ENCODE measurements around the gene TNRC18. TPM values are rescaled to one million over a fixed set of nuclear protein-coding genes. Genes with fewer than 3 reads are reported as not detected.
"Not testable (repeated sequence)": the region's sequence is repeated elsewhere in the genome, so short reads cannot be mapped to it uniquely, and the experiment has no call there.

The TNRC18 gene
- total RNA-seq, 1 experiment from 2014 or later = 121 TPM

DNA sequence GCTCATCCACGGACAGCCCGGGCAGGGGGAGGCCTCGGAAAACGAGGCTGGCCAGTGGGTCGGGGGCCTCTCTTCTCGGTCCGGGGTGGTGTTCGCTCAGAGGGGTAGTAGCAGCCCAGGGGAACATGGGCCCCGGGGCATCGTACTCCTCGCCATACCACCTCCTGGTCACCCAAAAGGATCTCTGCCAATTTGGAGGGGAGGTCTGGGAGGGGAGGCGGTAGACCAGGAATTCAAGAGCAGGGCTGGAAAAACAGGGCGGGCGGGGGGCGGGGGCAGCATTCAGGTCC is 73.5 kb downstream of the TNRC18 start:
- no peak for DNase-seq (ENCODE audit: low spot score)

DNA sequence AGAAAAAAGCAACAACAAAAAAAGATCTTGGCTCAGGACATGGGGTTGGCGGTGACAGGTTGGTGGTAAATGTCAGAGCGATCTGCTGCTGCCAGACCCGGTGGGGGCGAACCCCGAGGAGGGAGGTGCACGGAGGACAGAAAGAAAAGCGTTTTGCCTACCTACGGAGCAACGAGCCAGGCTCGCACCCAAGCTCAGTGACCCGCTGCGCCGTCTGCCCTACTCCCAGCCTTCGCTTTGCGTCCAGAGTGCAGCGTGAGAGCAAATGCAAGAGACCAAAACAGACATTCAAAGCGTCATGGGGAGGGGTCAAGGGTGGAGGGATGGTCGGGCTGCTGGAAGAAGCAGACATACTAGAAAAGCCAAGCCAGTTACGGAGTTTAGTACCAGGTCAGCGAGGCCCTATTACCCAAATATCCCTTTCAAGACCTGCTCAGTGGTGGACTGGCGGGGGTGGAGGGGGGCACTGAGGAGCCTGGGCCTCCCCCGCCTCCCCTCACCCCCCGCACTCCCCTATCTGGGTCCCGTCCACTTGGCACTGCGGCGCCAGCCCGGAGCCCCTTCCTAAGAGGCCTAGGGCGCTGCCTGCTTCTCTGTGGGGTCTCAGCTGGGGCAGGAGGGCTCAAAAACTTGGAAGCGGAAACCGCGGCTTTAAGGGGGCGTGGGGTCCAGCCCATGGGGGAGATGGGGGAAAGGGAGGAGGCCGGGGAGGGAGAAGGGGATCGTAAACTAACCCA is 74.0 kb downstream of the TNRC18 start:
- no peak for DNase-seq (ENCODE audit: low spot score)

DNA sequence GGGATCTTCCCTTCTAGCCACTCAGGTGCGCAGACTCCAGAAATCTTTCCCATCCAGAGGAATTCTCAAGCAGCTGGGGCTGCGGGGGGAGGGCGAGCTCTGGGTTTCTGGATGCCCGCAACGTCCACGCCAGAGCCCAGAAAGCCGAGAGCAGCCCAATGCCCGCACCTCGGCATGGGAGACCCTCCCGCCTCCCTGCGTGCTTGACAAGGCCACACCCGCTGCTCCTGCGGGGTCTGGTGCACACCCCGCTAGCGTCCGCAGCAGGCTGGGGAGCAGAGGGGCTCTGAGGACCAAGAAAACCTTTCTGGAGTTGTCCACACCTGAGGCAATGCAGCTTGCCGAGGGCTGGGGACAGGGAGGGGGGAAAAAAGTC is 74.6 kb downstream of the TNRC18 start:
- no peak for DNase-seq (ENCODE audit: low spot score)

DNA sequence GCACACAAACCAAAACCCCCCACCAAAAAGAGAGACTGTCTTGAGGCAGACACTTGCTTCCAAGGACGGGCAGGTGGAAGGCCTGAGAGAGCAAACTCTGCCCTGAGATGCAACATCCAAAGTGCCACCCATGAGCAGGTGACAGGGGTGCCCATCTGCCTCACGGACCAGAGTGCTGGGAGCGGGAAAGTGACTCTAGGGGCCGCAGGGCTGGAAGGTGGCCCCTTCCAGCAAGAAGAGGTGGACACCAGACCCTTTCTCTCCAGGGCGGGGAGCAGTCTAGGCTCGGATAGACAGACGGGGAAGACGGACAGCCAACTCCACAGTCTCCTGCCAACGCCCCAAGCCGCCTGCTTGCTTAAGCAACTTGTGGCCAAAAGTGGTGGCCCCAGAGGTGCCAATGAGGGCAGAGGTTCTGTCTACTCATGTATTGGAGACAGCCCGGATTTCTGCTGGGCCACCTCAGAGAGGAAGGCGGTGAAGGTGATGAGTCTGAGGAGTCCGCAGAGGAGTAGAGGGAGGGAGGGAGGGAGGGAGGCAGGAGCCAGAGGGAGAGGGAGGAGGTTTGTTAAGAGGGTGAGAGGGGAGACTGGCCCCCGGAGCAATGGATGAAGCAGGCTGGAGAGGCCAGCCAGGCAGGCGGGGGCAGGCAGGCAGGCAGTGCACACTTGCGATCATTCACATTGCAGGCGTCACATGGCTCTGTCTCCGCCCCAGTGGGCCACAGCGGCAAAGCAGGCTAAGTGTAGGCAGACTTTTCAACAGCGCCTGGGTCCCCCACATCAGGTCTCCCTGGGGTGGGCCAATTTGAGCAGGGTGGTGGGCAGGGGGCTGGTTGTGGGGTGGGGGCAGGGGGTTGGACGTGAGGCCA is 75.3 kb downstream of the TNRC18 start:
- DNase-seq (ENCODE audit: low spot score) = no peak

DNA sequence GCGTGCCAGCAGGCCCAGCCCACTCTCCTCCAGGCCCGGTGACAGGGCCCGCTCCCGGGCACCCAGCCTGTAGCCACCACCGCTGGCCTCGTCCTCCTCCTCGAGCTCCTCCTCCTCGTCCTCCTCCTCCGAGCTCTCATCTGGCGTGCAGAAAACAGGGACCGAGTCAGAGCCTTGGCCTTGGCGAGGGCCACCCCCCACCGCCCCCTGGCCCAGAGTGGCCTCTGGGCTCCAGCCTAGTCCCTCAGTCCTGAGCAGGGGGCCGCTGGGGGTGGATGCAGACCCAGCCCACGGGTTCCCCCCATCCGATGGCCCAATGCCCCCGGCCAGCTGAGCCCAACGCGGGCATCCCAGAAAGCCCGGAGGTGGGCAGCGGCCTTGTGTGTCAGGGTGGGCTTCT is 78.0 kb downstream of the TNRC18 start:
- no peak for DNase-seq (ENCODE audit: low spot score)

DNA sequence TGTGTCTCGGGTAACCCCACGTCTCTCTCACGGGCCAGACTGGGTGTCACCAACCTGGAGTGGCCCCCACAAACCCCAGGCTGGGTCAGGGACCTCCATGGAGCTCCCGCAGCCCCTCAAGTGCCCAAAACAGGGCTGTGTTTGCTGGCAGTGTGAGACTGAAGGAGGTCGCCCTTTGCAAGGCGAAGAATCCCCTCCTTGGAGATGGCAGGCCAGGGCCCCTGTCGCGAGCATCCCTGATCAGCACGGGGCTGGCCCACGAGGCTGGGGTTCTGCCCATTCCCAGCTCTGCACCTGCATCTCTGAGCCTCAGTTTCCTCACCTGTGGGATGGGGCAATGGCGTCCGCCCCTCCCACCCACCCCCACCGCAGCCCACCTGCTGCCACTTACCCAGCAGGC is 78.5 kb downstream of the TNRC18 start:
- DNase-seq (ENCODE audit: low spot score) = no peak

DNA sequence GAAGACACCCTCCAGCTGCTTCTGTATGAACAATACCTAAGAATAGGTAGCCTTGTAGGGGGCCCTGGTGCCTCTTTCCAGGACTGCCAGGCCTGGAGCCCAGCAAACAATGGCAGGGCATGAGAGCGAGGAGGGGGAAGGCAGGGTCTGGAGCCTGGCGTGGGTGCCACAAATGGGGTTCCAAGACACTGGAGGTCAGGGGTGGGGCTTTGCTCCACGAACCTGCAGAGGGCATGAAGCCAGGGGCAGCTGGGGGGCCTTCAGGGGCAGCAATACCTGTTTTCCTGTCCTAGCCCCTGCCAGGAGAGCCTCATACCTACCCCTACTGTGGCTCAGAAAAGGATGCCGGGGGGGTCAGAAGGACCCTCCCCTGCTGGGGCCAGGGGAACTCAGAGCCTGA is 79.3 kb downstream of the TNRC18 start:
- DNase-seq (ENCODE audit: low spot score) = no peak

DNA sequence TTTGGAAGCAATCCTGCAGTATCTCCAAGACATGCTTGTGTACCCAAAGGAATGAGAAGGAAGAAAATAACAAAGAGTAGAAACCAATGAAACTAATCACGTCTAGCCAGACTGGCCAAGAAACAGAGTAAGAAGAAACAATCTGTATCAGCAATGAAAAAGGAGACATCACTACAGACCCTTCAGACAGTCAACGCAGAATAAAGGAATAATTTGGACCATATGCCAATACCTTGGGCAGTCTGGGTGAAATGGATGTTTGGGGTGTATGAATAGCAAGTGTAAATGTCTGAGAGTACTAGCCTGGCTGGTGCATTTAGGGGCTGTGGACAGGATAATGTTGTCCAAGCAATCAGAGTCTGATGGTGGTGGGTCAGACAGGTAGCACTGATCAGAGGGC is 79.8 kb downstream of the TNRC18 start:
- DNase-seq (ENCODE audit: low spot score) = no peak

DNA sequence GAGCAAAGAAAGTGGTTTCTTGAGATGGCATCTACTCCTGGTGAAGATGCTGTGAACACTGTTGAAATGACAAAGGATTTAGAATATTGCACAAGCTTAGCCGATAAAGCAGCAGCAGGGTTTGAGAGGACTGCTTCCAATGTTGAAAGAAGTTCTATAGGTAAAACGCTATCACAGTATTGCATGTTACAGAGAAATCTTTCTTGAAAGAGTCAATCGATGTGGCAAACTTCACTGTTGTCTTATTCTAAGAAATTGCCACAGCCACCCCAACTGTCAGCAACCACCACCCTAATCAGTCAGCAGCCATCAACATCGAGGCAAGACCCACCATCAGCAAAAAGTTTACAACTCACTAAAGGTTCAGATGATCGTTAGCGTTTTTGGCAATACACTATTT is 81.0 kb downstream of the TNRC18 start:
- no peak for DNase-seq (ENCODE audit: low spot score)

DNA sequence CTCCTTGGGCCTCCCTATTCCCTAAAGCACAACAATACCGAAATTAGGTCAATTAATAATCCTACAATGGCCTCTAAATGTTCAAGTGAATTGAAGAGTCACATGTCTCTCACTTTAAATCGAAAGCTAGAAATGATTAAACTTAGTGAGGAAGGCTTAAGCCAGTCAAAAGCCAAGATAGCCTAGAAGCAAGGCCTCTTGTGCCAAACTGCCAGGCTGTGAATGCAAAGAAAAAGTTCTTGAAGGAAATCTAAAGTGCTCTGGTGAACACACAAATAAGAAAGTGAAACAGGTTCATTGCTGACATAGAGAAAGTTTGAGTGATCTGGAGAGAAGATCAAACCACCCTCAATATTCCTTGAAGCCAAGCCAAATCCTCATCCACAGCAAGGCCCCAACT is 83.7 kb downstream of the TNRC18 start:
- DNase-seq (ENCODE audit: low spot score) = no peak

DNA sequence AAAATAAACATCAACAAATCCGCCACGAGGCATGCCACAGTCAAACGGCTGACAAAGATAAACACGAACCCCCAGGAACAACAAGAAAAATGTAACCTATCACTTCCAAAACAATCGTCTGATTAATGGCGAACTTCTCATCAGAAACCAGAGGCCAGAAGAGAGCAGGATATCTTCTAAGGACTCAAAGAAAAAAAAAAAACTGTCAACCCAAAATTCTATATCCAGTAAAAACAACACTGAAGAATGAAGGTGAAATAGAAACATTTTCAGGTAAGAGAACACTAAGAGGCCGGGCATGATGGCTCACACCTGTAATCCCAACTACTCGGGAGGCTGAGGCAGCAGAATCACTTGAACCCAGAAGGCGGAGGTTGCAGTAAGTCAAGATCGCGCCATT is 86.6 kb downstream of the TNRC18 start:
- no peak for DNase-seq (ENCODE audit: low spot score)

DNA sequence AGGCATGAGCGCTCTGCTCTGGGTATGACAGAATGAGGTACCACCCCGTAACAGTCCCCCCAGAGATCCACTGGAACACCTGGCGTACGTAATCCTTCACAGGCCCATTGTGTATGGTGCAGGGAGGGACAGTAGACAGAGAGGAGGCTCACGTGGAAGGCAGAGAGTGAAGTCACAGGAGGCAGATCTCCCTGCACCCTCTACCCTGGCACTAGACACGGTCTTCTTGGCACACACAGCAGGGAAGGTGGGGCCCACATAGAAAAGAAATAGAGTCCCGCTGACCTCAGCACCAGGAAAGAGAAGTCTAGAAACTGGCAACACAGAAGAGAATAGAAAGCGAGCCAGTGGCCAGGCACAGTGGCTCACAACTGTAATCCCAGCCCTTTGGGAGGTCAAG is 89.0 kb downstream of the TNRC18 start:
- DNase-seq (ENCODE audit: low spot score) = no peak

DNA sequence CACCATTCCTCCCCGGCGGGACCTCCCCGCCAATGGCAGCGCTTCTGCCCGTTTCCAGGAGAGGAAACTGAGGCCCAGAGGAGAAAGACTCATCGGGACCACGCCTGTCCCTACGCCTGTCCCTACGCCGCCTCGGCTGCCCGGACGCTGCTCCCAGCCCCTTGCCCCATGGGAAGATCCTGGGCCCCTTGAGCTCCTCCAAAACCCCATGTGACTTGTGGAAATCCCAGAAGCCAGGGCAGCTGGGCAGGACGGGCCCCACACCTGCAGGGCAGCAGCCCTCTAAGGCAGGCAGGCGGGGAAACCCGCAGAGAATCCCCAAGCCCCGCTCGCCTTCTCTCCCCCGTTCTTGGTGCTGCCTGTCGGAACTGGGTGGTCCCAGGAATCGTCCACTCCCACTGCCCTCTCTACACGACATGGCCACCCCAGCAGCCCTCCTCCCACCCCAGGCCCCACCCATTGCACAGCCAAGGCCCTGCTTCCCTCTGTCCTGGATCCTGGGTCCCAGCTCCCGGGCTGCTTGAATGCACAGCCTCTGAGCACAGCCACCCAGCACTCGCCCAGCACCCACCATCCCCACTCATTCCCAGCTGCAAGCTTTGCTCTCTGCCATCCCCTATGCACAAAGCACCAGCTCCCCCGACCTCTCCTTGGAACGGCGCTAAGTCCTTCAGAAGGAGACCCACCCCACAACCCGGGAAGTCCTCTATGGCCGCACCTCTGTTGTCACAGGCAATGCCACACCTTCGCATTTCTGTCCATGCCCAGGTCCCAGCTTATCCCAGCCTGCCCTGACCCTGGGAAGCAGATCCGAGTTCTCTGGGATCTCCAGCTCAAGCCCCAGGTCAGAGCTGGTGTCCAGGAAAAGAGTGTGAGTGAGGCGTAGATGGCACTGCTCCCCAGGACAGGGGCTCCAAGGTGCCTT is 90.3 kb downstream of the TNRC18 start:
- DNase-seq (ENCODE audit: low spot score) = no peak

DNA sequence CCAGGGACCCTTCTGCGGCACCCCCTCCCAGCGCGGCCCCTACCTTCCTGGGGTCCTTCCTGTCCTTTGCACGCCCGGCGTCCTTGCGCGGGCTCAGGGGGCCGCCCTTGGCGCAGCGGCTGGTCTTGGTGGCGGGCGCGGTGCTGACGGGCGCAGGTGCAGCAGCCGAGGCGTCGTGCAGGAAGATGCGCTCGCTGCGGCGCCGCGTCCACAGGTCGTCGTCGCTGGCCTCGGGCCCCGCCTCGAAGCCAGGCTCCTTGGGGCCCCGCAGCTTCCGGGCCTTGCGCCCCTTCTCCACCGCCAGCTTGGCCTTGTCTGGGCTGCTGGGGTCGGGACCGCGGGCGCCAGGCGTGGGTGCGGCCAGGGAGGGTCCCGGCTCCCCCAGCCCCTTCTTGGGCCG is 91.1 kb downstream of the TNRC18 start:
- DNase-seq (ENCODE audit: low spot score) = no peak

DNA sequence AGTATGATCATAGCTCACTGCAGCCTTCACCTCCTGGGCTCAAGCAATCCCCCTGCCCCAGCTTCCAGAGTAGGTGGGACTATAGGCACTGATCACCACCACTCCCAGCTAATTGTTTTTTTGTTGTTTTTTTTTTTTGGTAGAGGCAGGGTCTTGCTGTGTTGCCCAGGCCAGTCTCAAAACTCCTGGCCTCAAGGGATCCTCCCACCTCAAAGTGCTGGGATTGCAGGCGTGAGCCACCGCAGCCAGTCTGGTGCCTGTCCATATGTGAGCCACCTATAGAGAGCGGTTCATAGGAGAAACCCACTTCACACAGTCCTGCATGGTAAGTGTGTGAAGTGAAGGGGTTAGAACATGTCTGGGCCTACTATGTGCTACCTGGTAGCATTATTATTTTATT is 93.3 kb downstream of the TNRC18 start:
- DNase-seq (ENCODE audit: low spot score) = no peak

DNA sequence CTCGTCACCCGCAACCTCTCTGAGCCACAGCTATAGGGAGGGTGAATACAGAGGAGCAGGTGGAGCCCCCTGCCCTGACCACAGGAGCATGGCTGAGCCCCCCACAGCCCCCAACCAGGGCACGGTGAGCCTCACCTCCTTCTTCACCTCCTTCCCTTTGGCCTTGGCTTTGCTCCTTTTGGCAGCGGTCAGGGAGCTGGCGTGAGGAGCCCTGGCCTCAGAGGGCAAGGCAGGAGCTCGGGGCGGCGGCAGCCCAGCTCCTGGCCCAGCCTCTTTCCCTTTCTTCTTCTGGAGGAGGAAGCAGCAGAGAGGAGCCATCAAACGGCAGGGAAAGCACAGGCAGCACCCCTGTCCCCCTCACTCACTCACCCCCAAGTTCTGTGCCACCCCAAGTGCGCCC is 98.7 kb downstream of the TNRC18 start:
- DNase-seq (ENCODE audit: low spot score) = no peak

DNA sequence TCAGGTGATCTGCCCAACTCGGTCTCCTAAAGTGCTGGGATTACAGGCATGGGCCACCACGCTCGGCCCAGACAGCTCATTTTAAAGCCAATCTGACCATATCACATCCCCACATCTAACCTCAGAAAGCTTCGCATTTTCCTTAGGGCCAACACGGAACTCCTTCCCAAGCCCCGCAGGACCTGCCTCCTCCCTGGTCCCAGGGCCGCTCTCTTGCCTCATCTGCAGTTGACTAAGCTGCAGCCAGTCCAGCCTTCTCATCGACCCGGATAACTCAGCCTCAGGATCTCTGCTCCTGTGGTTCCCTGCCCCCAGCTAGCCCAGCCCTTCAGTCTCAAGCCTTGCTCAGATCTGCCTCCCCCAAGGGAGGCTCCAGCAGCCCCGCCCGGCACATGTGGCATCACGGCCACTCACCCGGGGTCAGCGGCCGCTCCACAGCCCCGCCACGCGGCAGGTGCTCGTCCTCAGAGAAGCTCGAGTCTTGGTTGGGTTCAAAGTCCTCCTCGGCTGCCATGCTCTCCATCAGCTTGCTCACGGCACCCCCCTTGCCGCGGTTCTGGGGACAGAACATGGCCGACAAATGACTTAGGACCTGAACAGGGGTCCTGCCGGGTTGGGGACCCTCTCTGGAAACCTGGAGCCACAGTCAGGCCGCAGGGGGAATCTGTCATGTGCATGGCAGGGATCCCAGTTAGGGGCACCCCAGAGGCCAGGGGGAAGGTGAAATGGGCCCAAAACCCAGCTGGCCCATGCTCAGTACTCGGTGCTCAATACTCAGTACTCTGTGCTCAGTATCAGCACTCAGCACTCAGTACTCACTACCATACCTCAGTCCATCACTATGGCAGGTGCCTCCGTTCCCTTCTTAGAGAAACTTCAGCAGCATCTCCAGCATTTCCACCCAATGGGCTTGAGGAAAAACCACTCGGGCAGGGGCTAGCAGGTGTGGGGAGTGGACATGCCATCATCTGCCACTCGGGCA is 99.5 kb downstream of the TNRC18 start:
- DNase-seq (ENCODE audit: low spot score) = not testable (repeated sequence)

DNA sequence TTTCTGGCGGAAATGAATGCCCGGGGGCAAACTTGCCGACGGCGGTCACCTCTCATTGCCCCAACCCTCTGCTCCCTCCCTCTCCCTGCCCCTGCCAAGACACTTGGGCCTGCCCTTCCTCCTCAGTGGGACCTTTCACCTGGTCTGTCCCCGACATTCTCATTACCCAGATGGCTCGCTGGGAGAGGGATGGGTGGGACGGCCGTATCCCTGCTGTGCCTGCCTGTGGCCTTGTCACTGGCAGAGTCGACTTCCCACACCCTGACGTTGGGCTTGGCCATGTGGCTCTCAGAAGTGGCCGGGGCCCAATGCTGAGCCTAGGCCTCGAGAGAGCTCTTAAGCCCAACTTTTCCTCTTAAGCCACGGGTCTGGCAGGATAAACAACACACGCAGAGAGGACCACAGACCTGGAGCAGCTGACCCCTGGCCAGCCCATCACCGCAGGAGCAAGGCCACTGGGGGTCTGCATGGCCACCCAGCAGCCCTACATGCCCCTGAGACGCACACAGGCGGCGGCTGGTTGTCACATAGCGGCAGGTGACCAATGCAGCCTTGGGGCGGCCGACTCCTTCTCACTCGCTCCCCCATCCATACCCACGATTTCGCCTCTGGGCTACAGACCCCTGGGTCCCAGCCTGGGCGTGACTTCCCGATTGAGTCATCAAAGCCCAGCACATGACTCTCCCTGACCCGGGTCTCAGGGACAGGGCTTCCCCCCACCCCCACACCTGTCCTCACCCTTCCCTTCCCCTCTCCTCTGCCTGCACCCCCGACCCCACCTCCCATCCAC is 100.8 kb downstream of the TNRC18 start:
- DNase-seq (ENCODE audit: low spot score) = no peak

DNA sequence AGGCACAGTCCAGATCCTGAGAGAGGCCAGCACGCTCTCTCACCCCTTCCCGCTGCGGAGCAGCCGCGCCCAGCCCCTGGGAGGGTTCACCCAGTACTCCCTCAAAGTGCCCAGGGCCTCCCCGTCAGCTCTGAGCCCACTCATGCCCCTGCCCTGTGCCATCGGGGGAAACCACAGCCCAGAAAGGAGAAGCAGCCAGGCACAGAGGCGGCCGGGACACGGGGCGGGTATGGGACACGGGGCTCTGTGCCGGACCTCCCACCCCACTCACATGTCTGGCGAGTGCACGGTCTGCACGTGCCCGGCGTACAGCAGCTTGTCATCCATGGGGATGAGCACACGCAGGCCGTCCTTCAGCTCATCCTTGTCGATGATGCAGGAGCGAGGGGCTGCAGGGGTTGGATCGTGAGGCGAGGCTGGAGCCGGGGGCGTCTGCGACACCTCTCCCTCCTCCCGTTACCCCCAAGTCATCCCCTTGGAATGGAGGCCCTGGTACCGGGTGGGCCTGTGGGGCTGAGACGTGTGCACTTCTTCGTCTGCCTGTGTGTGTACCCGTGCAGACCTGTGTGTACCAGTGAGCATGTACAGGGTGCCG is 102.7 kb downstream of the TNRC18 start:
- DNase-seq (ENCODE audit: low spot score) = no peak

DNA sequence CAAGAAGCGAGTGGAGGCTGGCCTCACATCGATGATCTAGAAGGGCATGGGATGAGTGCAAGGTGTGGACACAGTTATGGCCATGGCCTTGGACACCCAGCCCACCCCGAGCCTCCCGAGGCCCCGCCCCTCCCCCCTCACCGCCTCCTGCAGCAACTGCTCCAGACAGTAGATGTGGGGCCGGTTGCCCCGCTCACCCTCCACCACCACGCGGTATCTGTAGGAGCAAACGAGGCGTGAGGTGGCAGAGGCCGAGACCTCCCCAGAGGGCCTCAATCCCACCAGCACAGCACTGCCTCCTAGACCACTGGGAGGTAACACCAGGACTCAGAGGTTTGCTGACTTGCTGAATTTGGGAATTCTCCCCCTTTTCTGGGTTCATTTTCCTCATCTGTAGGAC is 103.2 kb downstream of the TNRC18 start:
- no peak for DNase-seq (ENCODE audit: low spot score)

All from HT-29 (cell line).